ELR (cell line): ENCODE measurements around the gene MRRF.
"Not testable (repeated sequence)": the region's sequence is repeated elsewhere in the genome, so short reads cannot be mapped to it uniquely, and the experiment has no call there.

Experiments
- DNase-seq: peaks from one replicate; pipeline ENCODE4 v3.0.0-alpha.2; 2015; ENCODE audit warnings: low read depth

Gene MRRF

GRCh38 chr9:122277285-122277897 lies 12.7 kb downstream of the MRRF start:
- DNase-seq, result no peak

DNA sequence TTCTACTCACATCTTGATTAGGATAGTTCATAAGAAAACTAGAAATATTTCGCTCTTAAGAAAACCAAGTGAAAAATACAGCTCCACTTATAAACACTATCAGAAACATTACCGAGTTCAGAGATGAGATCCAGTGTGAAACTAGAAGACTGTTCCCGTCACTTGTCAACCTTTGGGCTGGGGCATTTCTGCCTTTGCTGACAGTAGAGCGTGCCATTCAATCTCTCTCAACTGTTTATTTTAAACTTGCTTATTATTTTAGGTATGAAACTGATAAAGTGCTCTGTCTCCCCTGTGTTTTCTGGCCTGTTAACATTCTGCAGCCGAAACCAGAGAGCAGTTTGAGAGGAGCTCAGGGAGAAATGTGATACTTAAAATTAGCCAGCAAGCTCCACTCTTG lies 16.7 kb downstream of the MRRF start:
- no peak for DNase-seq

GRCh38 chr9:122286764-122287163 lies 22.1 kb downstream of the MRRF start:
- DNase-seq, result no peak

DNA sequence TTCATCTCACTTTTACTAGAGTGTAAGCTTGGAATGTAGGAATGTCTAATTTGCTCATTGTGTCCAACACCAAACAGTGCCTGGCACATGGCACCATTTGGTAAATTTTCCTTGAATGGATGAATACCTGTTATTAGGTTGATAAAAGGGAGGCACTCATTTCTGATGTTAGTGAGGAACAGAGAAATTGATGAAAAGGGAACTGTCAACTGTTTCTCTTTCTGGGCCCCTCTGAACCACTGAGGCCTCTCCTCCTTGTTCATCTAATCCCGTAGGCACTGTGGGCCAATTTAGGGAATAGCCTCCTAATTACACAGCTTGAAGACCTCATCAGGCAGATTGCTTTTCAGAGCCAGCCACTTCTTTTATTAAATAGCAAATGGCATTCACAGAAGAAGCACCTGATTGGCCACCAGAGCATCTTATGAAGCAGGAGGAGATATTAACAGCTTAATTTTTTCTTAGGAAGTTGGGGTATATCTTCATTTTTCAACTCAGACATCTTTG lies 22.6 kb downstream of the MRRF start:
- no peak for DNase-seq

GRCh38 chr9:122291458-122291857 lies 26.8 kb downstream of the MRRF start:
- DNase-seq, result no peak

GRCh38 chr9:122294531-122294930 lies 29.8 kb downstream of the MRRF start:
- DNase-seq, result no peak

GRCh38 chr9:122297512-122297911 lies 32.8 kb downstream of the MRRF start:
- DNase-seq, result no peak

- peak; percentile 16 for DNase-seq
These were observed 37.8 kb downstream of the MRRF start for GRCh38 chr9:122302237-122303093.

DNA sequence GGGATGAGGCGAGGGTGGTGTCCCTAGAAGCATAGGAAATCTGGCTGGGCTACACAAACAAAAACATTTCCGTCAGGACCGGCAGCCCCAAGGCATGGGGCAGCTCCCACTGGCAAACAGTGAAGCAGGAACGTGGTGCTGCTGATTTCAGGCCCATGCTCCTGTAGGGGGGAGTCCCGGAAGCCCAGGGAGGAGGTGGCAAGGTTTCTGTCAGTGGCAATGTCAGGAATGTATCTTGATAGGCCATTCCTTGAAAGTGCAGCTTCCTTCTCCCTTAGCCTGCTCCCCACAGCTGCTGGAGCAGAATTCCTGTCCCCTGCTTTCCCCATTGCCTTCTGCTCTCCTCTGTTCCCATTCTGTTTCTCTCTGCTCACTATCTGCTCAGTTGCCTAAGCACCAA lies 42.4 kb downstream of the MRRF start:
- DNase-seq, result no peak

GRCh38 chr9:122307925-122308324 lies 43.2 kb downstream of the MRRF start:
- DNase-seq, result no peak

GRCh38 chr9:122309861-122310260 lies 45.2 kb downstream of the MRRF start:
- no peak for DNase-seq

DNA sequence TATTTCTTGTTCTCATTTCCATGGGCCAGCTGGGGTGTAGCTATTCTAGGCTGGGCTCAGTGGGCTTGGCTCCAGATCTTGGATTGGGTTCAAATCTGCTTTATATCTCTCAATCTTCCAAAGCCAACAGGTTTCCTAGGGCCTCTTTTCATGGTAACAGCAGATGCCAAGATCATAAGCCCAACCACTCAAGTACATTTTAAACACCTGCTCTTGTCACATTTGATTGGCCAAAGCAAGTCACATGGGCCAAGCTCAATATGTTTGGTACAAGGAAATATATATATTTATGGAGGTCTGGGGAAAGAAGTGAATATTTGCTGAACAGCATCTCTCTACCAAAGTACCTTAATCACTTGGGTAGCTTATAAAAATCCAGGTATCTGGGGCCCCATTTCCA lies 49.5 kb downstream of the MRRF start:
- DNase-seq, result no peak

DNA sequence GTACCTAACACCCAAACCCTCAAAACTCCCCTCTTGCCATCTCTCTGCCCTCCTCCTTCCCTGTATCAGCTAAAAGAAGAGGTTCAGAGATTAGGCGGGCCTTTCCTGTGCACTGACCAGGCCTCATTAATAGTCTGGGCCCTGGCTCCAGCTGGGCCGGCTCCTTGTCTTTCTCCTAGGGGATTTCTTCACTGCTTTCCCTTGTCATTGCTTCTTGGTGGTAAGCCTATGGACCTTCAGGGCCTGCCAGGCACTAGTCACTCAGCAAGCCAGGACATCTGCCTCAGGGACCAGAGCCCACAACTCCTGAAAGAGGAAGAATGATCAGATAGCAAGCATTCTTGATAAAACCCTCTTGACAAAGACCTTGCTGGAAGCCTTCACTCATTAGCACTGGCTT lies 50.9 kb downstream of the MRRF start:
- no peak for DNase-seq

DNA sequence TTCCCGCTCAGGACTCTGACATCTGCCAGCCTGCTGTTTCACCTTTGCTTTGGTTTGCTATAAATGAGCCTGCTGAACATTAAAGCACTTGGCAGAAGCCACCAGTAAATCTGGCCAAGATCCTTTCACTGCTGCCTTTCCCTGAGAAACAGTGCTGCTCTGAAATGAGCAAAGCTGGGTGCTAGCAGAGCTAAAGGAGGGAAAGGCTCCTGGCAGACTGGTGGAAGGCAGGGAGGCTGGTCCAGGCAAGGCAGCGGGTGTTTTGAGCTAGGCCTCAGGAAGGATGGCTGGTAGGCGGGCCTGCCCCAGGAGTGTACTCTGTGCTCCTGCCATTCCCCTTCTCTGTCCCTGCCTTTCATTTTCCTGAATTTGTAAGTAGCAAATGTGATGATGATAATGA lies 53.6 kb downstream of the MRRF start:
- no peak for DNase-seq

GRCh38 chr9:122320413-122320881 lies 55.8 kb downstream of the MRRF start:
- DNase-seq, result no peak

- DNase-seq, result no peak
These were observed 57.9 kb downstream of the MRRF start for GRCh38 chr9:122322553-122322952.

GRCh38 chr9:122324665-122325064 lies 60.0 kb downstream of the MRRF start:
- DNase-seq, result not testable (repeated sequence)

GRCh38 chr9:122325124-122325523 lies 60.4 kb downstream of the MRRF start:
- peak; percentile 23 for DNase-seq

DNA sequence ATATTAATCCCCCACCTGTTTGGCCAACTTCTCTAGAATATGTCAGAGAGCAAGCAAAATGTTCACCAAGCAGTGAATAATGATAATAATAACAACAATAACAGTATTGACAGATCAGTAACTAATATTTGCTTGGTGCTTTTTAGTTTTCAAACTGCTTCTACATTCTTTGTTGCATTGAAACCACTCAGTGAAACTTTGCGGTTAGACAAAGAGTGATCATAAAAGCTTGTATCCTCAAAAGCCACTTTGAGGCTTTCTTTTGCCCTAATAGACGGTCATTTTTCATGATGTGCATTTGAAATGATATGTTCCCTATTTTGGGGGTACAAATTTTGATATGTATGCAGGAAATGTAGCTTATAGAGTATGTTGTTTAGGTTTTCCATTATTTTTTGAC lies 62.5 kb downstream of the MRRF start:
- DNase-seq, result no peak

DNA sequence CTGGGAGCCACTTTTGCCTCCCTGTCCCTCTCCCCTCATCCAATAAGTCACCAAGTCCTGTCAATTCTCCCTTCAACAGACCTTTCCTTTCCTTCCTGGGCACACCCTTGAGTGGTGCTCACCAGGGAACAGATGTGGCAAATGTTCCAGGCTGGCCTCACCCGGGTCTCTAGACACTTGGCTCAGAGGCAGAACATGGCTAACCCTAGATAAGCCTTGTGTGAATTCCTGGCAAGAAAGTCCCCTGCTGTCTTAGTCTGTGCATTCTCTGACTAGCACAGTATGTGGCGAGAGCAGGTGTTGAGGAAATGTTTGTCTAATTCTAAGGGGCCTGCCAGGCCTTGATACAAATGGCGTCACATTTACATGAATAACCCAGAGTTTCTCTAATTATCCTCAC lies 64.9 kb downstream of the MRRF start:
- DNase-seq, result no peak

- DNase-seq, result peak; percentile 25
These were observed 65.8 kb downstream of the MRRF start for GRCh38 chr9:122330466-122330865.

DNA sequence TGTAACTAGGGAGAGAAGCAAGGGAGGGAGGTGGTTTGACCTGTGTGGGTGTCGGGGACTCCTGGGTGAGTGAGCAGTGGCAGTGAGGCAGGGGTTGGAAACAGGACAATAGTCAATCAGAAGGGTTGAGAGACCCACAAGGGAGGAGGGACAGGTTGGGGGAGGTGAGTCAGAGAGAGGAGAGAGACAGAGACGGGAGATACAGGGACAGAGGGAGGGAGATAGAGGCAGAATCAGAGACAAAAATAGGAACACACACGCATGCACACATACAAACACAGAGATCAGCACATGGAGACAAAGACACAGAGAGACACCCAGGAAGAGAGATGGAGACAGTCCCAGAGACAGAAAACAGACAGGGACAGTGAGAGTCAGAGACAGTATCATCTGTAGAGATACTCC lies 66.8 kb downstream of the MRRF start:
- DNase-seq, result no peak

- DNase-seq, result no peak
These were observed 67.4 kb downstream of the MRRF start for GRCh38 chr9:122332083-122332482.
